SK-N-SH (cell line): ENCODE measurements around the gene ANKRD34A. TPM values are rescaled to one million over a fixed set of nuclear protein-coding genes. Genes with fewer than 3 reads are reported as not detected.

Experiments
- CTCF ChIA-PET: fragments of 300-600, 350-600 bp; formaldehyde crosslinking; extraction: SDS; loops from one replicate; lab custom pipeline; 2021; lab: Yijun Ruan, JAX
- POLR2A ChIA-PET: fragments of 350-600 bp; sonication (Branson Sonifier 250); formaldehyde crosslinking; extraction: SDS; loops from one replicate; lab custom pipeline; 2020; ENCODE audit warnings: antibody characterized with exemption, inconsistent platforms; lab: Yijun Ruan, JAX
- DNase-seq: peaks from one replicate; pipeline ENCODE4 v3.0.0; 2012
- H2AFZ ChIP-seq: fragments of 200-600 bp; sonication (generic); 2 replicates; pipeline ENCODE4 v1.8.1; 2016; ENCODE audit warnings: antibody characterized with exemption, mild to moderate bottlenecking, low read depth
- H3F3A ChIP-seq: fragments of 200-600 bp; sonication (generic); replicated peaks from 2 replicates; pipeline ENCODE3; 2016; ENCODE audit warnings: antibody characterized with exemption, mild to moderate bottlenecking; ENCODE audit not compliant: insufficient read depth
- H3K27ac ChIP-seq, 2 experiments: fragments of 200-500 bp in 1 of 2; fragments of 200-600 bp in 1 of 2; sonication (Bioruptor generic) in 1 of 2; sonication (generic), shearing (Covaris generic) in 1 of 2; 2 replicates each; pipeline versions ENCODE4 v1.5.1 to v1.6.1; 2014 to 2016; ENCODE audit warnings: low read depth in 2 of 2, inconsistent platforms in 1 of 2, low read length in 1 of 2, mild to moderate bottlenecking in 1 of 2, mixed read lengths in 1 of 2
- H3K27me3 ChIP-seq: fragments of 200-600 bp; sonication (generic), shearing (Covaris generic); 2 replicates; pipeline ENCODE4 v1.6.1; 2016; ENCODE audit warnings: mixed run types; ENCODE audit not compliant: insufficient read depth
- H3K36me3 ChIP-seq, 2 experiments: fragments of 200-500 bp in 1 of 2; fragments of 200-600 bp in 1 of 2; sonication (Bioruptor generic) in 1 of 2; sonication (generic) in 1 of 2; replicated peaks in 1 of 2; 2 replicates each; pipeline versions ENCODE3 to v1.5.1; 2014 to 2016; ENCODE audit warnings: low read length in 1 of 2, mild to moderate bottlenecking in 1 of 2; ENCODE audit not compliant: insufficient read depth in 2 of 2, control insufficient read depth in 1 of 2
- H3K4me1 ChIP-seq, 2 experiments: fragments of 200-500 bp in 1 of 2; fragments of 200-600 bp in 1 of 2; sonication (Bioruptor generic) in 1 of 2; sonication (generic), shearing (Covaris generic) in 1 of 2; 2 replicates each; pipeline versions ENCODE4 v1.5.1 to v1.6.1; 2014 to 2016; ENCODE audit warnings: low read depth in 1 of 2, low read length in 1 of 2, mixed run types in 1 of 2; ENCODE audit not compliant: insufficient read depth in 2 of 2, control insufficient read depth in 1 of 2
- H3K4me2 ChIP-seq: fragments of 200-600 bp; sonication (generic), shearing (Covaris generic); 2 replicates; pipeline ENCODE4 v1.6.1; 2017; ENCODE audit warnings: mixed run types
- H3K4me3 ChIP-seq, 2 experiments: fragments of 200-500 bp in 1 of 2; fragments of 200-600 bp in 1 of 2; sonication (Bioruptor generic) in 1 of 2; sonication (generic), shearing (Covaris generic) in 1 of 2; 2 replicates each; pipeline versions ENCODE4 v1.5.1 to v1.8.1; 2014 to 2016; ENCODE audit warnings: low read depth in 2 of 2, inconsistent platforms in 1 of 2, low read length in 1 of 2, mild to moderate bottlenecking in 1 of 2, mixed read lengths in 1 of 2, moderate library complexity in 1 of 2
- H3K79me2 ChIP-seq: fragments of 200-600 bp; sonication (generic); 2 replicates; pipeline ENCODE4 v1.8.1; 2017; ENCODE audit warnings: mild to moderate bottlenecking; ENCODE audit not compliant: insufficient read depth
- H3K9ac ChIP-seq: fragments of 200-600 bp; sonication (generic); 2 replicates; pipeline ENCODE4 v1.6.1; 2017; ENCODE audit warnings: mixed run types
- H3K9me2 ChIP-seq: fragments of 200-600 bp; sonication (generic); 2 replicates; pipeline ENCODE4 v1.6.1; 2017; ENCODE audit warnings: mixed run types
- H3K9me3 ChIP-seq: fragments of 200-600 bp; sonication (generic); 2 replicates; pipeline ENCODE4 v1.6.1; 2017; ENCODE audit warnings: mixed run types, mild to moderate bottlenecking, moderate library complexity
- H4K20me1 ChIP-seq: fragments of 200-600 bp; sonication (generic); 2 replicates; pipeline ENCODE4 v1.6.1; 2017; ENCODE audit warnings: mild to moderate bottlenecking, mixed run types; ENCODE audit not compliant: insufficient read depth
- FOSL2 ChIP-seq: IDR thresholded peaks from 2 replicates; pipeline ENCODE4 v1.4.0; 2012; ENCODE audit warnings: low read depth, mild to moderate bottlenecking, moderate library complexity, borderline replicate concordance
- FOXJ3 ChIP-seq: sonication (generic); formaldehyde crosslinking; IDR thresholded peaks from 2 replicates; pipeline ENCODE4 v1.5.1; 2020; ENCODE audit warnings: mild to moderate bottlenecking, missing genetic modification reagents
- GATA2 ChIP-seq: sonication (generic); formaldehyde crosslinking; IDR thresholded peaks from 2 replicates; pipeline ENCODE4 v1.5.0; 2020; ENCODE audit warnings: mild to moderate bottlenecking, missing genetic modification reagents
- JUND ChIP-seq: IDR thresholded peaks from 2 replicates; pipeline ENCODE4 v1.4.0; 2012
- MEF2A ChIP-seq: IDR thresholded peaks from 2 replicates; pipeline ENCODE4 v1.4.0; 2012; ENCODE audit warnings: low read depth, borderline replicate concordance
- NFIC ChIP-seq: IDR thresholded peaks from 2 replicates; pipeline ENCODE4 v1.4.0; 2012; ENCODE audit warnings: borderline replicate concordance
- PBX3 ChIP-seq: IDR thresholded peaks from 2 replicates; pipeline ENCODE4; 2012
- POLR2AphosphoS5 ChIP-seq: IDR thresholded peaks from 2 replicates; pipeline ENCODE4 v1.6.1; 2012; ENCODE audit warnings: low read depth, low read length
- RAD21 ChIP-seq: IDR thresholded peaks from 2 replicates; pipeline ENCODE4 v1.6.1; 2012; ENCODE audit warnings: mild to moderate bottlenecking, low read length
- RFX5 ChIP-seq: IDR thresholded peaks from 2 replicates; pipeline ENCODE4 v1.6.1; 2012; ENCODE audit warnings: mild to moderate bottlenecking, improper control_type of control experiment, low read length
- SIN3A ChIP-seq: IDR thresholded peaks from 2 replicates; pipeline ENCODE4 v1.6.1; 2012; ENCODE audit warnings: low read depth, mild to moderate bottlenecking, low read length, moderate library complexity, borderline replicate concordance
- SMC3 ChIP-seq: IDR thresholded peaks from 2 replicates; pipeline ENCODE4 v1.6.1; 2012; ENCODE audit warnings: low read depth, low read length, improper control_type of control experiment
- TCF12 ChIP-seq: IDR thresholded peaks from 2 replicates; pipeline ENCODE4 v1.4.0; 2012
- USF2 ChIP-seq: fragments of 150-350 bp; IDR thresholded peaks from 2 replicates; pipeline ENCODE4 v1.6.1; 2017; ENCODE audit warnings: antibody characterized with exemption, low read length, low read depth, borderline replicate concordance
- YY1 ChIP-seq: IDR thresholded peaks from 2 replicates; pipeline ENCODE4 v1.4.0; 2012; ENCODE audit warnings: low read depth, mild to moderate bottlenecking
- ZBTB33 ChIP-seq: IDR thresholded peaks from 2 replicates; pipeline ENCODE4 v1.4.0; 2012; ENCODE audit warnings: low read depth, borderline replicate concordance
- WGBS: methylation state at CpG from one replicate; pipeline ENCODE4 v1.1.6; 2017; ENCODE audit warnings: low lambda C conversion rate; 5-methylcytosine and 5-hydroxymethylcytosine counted together
- polyA plus RNA-seq, 3 experiments: library from polyadenylated mRNA; depleted of rRNA; stranded (reverse); fragments of >200 nt; gene quantifications; 2 replicates each; pipeline ENCODE4 v1.2.3, GENCODE V29; 2012
- TF ChIP-seq, protein P1 (sequence below): fragments of 150-350 bp; IDR thresholded peaks from 2 replicates; pipeline ENCODE4 v1.6.1; 2016; ENCODE audit warnings: mild to moderate bottlenecking, low read depth, low read length

ANKRD34A gene
- polyA plus RNA-seq, 1 of the 3 experiments (the other 2 are of a cell fraction), result 2.6 TPM

DNA sequence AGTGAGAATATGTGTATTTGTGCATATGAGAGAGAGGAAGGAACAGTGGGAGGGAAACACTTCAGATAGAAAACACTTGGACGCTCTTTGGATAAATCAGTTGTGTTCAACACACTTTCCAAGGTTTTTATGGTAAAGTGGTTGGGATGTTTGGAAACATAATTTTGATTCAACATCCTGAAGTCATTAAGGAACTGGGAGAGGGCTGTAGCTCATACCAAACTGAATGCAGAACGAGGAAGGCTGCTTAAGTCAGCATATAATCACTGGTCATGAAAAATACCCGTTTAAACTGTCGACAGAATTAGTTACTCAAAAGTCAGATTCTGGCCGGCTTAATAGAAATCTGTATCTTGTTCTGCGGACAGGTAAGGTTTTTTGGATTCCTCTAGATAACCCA lies 21.5 kb downstream of the ANKRD34A start:
- peaks cover 20 to 28% of the 10 kb centered on the region in 2 experiments for H3K36me3 ChIP-seq
- CTCF ChIA-PET, result interaction anchor here (1.0 to 1.4 kb wide), 4 partner anchors 11 to 94 kb away, joined by 3 to 4 read pairs (median 4); no protein-coding TSS in a partner anchor
- H3K79me2 ChIP-seq, result peaks cover 36% of the 10 kb centered on the region
- no peaks in the 10 kb centered on the region for H3K4me1 ChIP-seq
- no peak overlapping the region for H3K27ac ChIP-seq
- TF ChIP-seq POLR2AphosphoS5 (no peak), NFIC (no peak), YY1 (no peak), MEF2A (no peak), FOSL2 (no peak), SIN3A (no peak), SMC3 (no peak), RFX5 (no peak), ZBTB33 (no peak), GATA2 (CRISPR knock-in tag) (no peak), PBX3 (no peak), RAD21 (no peak), TCF12 (no peak), FOXJ3 (no peak), USF2 (no peak), JUND (no peak)
- TF ChIP-seq, protein P1, sequence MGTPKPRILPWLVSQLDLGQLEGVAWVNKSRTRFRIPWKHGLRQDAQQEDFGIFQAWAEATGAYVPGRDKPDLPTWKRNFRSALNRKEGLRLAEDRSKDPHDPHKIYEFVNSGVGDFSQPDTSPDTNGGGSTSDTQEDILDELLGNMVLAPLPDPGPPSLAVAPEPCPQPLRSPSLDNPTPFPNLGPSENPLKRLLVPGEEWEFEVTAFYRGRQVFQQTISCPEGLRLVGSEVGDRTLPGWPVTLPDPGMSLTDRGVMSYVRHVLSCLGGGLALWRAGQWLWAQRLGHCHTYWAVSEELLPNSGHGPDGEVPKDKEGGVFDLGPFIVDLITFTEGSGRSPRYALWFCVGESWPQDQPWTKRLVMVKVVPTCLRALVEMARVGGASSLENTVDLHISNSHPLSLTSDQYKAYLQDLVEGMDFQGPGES, result no peak
- H3K4me3 ChIP-seq, result no peak overlapping the region
- H2AFZ ChIP-seq, result no peak overlapping the region
- H3F3A ChIP-seq, result no peaks in the 10 kb centered on the region
- H4K20me1 ChIP-seq, result no peaks in the 10 kb centered on the region
- POLR2A ChIA-PET, result interaction anchor here (0.9 kb wide), 1 partner anchor 15 kb away, joined by 3 read pairs; the partner anchor contains the start of gene LIX1L
- no peaks in the 10 kb centered on the region for H3K9me2 ChIP-seq
- no peaks in the 10 kb centered on the region for H3K27me3 ChIP-seq
- no peak overlapping the region for H3K4me2 ChIP-seq
- whole genome bisulfite sequencing, result 90% methylated on average over 6 of the region's 6 CpGs
- H3K9me3 ChIP-seq, result no peaks in the 10 kb centered on the region
- DNase-seq, result no peak
- H3K9ac ChIP-seq, result no peak overlapping the region
